HCT116 (cell line): ENCODE results near the gene FBRS. TPM values are rescaled to one million over a fixed set of nuclear protein-coding genes. Genes with fewer than 3 reads are reported as not detected.

ENCODE experiments used
- ATAC-seq: fragments of 200-7000 bp; cut with Tn5 transposase; 2 replicates; pipeline ENCODE4 v1.9.1; 2020; ENCODE audit warnings: mild to moderate bottlenecking, moderate library complexity
- BruUV-seq: library from RNA; stranded (reverse); fragments of 400-500 nt; replicated peaks from 2 replicates; lab custom pipeline; 2021; lab: Mats Ljungman, UMichigan
- CTCF ChIA-PET: fragments of 300-600 bp; sonication (Branson Sonifier 250); formaldehyde crosslinking; loops from one replicate; lab custom pipeline; 2021; ENCODE audit warnings: antibody characterized with exemption; lab: Charles Lee
- POLR2A ChIA-PET: fragments of 300-600, 350-600 bp; sonication (Branson Sonifier 250); formaldehyde crosslinking; loops from one replicate; lab custom pipeline; 2021; ENCODE audit warnings: antibody characterized with exemption; lab: Charles Lee
- RAD21 ChIA-PET, 2 experiments: fragments of 300-600 bp; sonication (Branson Sonifier 250); formaldehyde crosslinking; loops; one replicate each; lab custom pipeline; 2023; ENCODE audit warnings: low total read pairs in 2 of 2; ENCODE audit not compliant: uncharacterized antibody in 2 of 2, unreplicated experiment in 2 of 2, low non-redundant PET in 1 of 2; lab: Charles Lee
- DNase-seq: peaks from one replicate; pipeline ENCODE4 v3.0.0-alpha.2; 2010; ENCODE audit warnings: low read depth, low spot score
- H2AFZ ChIP-seq: fragments of 200-600 bp; shearing (Covaris generic), sonication (generic); 2 replicates; pipeline ENCODE4 v1.6.1; 2017; ENCODE audit warnings: low read depth, mixed run types, mixed read lengths, antibody characterized with exemption, low read length; ENCODE audit not compliant: poor library complexity, severe bottlenecking
- H3K27ac ChIP-seq: 2 replicates; pipeline ENCODE4 v1.5.1; 2012; ENCODE audit warnings: low read depth, low read length
- H3K27me3 ChIP-seq: fragments of 200-600 bp; sonication (generic); 2 replicates; pipeline ENCODE4 v1.6.1; 2016; ENCODE audit warnings: mixed run types, low read length, mixed read lengths; ENCODE audit not compliant: insufficient read depth
- H3K36me3 ChIP-seq, 2 experiments: fragments of 200-500 bp in 1 of 2; fragments of 200-600 bp in 1 of 2; sonication (Bioruptor generic) in 1 of 2; sonication (generic) in 1 of 2; 2 replicates each; pipeline versions ENCODE4 v1.5.1 to v1.6.1; 2014 to 2016; ENCODE audit warnings: low read length in 2 of 2, inconsistent platforms in 1 of 2, mixed read lengths in 1 of 2, mixed run types in 1 of 2; ENCODE audit not compliant: insufficient read depth in 2 of 2, control insufficient read depth in 1 of 2
- H3K4me1 ChIP-seq, 2 experiments: fragments of 200-600 bp in 1 of 2; sonication (generic) in 1 of 2; 2 replicates each; pipeline versions ENCODE4 v1.5.1 to v1.6.1; 2012 to 2017; ENCODE audit warnings: low read length in 2 of 2, inconsistent platforms in 1 of 2, mild to moderate bottlenecking in 1 of 2, mixed read lengths in 1 of 2, mixed run types in 1 of 2, moderate library complexity in 1 of 2; ENCODE audit not compliant: insufficient read depth in 2 of 2, control insufficient read depth in 1 of 2
- H3K4me2 ChIP-seq: fragments of 200-600 bp; sonication (generic); 2 replicates; pipeline ENCODE4 v1.6.1; 2017; ENCODE audit warnings: mixed run types, low read length, mixed read lengths
- H3K4me3 ChIP-seq, 2 experiments: fragments of 200-600 bp in 1 of 2; sonication (generic) in 1 of 2; replicated peaks in 1 of 2; 2 replicates each; pipeline ENCODE4 v1.5.1; 2011 to 2016; ENCODE audit warnings: low read length in 2 of 2, control low read depth in 1 of 2, low read depth in 1 of 2, mild to moderate bottlenecking in 1 of 2, mixed read lengths in 1 of 2, mixed run types in 1 of 2
- H3K79me2 ChIP-seq: fragments of 200-600 bp; sonication (generic); 2 replicates; pipeline ENCODE4 v1.6.1; 2017; ENCODE audit warnings: mild to moderate bottlenecking, mixed run types, low read length, moderate library complexity, mixed read lengths; ENCODE audit not compliant: insufficient read depth
- H3K9ac ChIP-seq: fragments of 200-600 bp; sonication (generic); 2 replicates; pipeline ENCODE4 v1.6.1; 2016; ENCODE audit warnings: low read length, mixed read lengths
- H3K9me2 ChIP-seq: fragments of 200-600 bp; sonication (generic), shearing (Covaris generic); 2 replicates; pipeline ENCODE4 v1.6.1; 2017; ENCODE audit warnings: mixed run types, mild to moderate bottlenecking, moderate library complexity; ENCODE audit not compliant: insufficient read depth
- H3K9me3 ChIP-seq, 2 experiments: fragments of 200-500 bp in 1 of 2; fragments of 200-600 bp in 1 of 2; sonication (Bioruptor generic) in 1 of 2; sonication (generic) in 1 of 2; 2 replicates each; pipeline ENCODE4 v1.6.1; 2014 to 2017; ENCODE audit warnings: low read length in 2 of 2, mixed read lengths in 2 of 2, inconsistent platforms in 1 of 2, low read depth in 1 of 2, mild to moderate bottlenecking in 1 of 2, mixed run types in 1 of 2, moderate library complexity in 1 of 2; ENCODE audit not compliant: control insufficient read depth in 1 of 2, insufficient read depth in 1 of 2
- H4K20me1 ChIP-seq: fragments of 200-600 bp; sonication (generic), shearing (Covaris generic); 2 replicates; pipeline ENCODE4 v1.6.1; 2017; ENCODE audit warnings: mixed run types, mild to moderate bottlenecking, moderate library complexity; ENCODE audit not compliant: insufficient read depth
- ELF1 ChIP-seq: IDR thresholded peaks from 2 replicates; pipeline ENCODE4 v1.6.1; 2012; ENCODE audit warnings: low read depth, borderline replicate concordance
- FOSL1 ChIP-seq: IDR thresholded peaks from 2 replicates; pipeline ENCODE4 v1.6.1; 2012; ENCODE audit warnings: low read depth
- POLR2A ChIP-seq: IDR thresholded peaks from 2 replicates; pipeline ENCODE4 v1.7.0; 2011; ENCODE audit warnings: borderline replicate concordance; ENCODE audit not compliant: insufficient read depth, insufficient read length; ENCODE audit errors: extremely low read depth
- POLR2AphosphoS5 ChIP-seq: IDR thresholded peaks from 2 replicates; pipeline ENCODE4 v1.6.1; 2011; ENCODE audit warnings: mild to moderate bottlenecking, low read depth, low read length, moderate library complexity
- RAD21 ChIP-seq: IDR thresholded peaks from 2 replicates; pipeline ENCODE4 v1.6.1; 2012; ENCODE audit warnings: low read depth, mild to moderate bottlenecking
- REST ChIP-seq: IDR thresholded peaks from 2 replicates; pipeline ENCODE4 v1.6.1; 2012; ENCODE audit warnings: low read depth
- SIN3A ChIP-seq: IDR thresholded peaks from 2 replicates; pipeline ENCODE4 v1.6.1; 2012; ENCODE audit warnings: low read depth
- SP1 ChIP-seq: IDR thresholded peaks from 2 replicates; pipeline ENCODE4 v1.6.1; 2012; ENCODE audit warnings: low read depth
- SRF ChIP-seq: IDR thresholded peaks from 2 replicates; pipeline ENCODE4 v1.6.1; 2012; ENCODE audit warnings: low read depth
- YY1 ChIP-seq: IDR thresholded peaks from 2 replicates; pipeline ENCODE4 v1.6.1; 2011; ENCODE audit warnings: low read length, low read depth, moderate library complexity, mild to moderate bottlenecking; ENCODE audit not compliant: insufficient replicate concordance; ENCODE audit errors: extremely low read depth
- ZFX ChIP-seq: fragments of 450-650 bp; IDR thresholded peaks from 2 replicates; pipeline ENCODE4 v1.6.1; 2017
- ZNF274 ChIP-seq: fragments of 200-500 bp; sonication (Bioruptor generic); IDR thresholded peaks from 2 replicates; pipeline ENCODE4 v1.6.1; 2014; ENCODE audit warnings: mild to moderate bottlenecking, low read depth, low read length, inconsistent platforms
- intact Hi-C: fragments of 100-400 bp; cut with micrococcal nuclease; formaldehyde crosslinking; loops from 2 replicates; pipeline ENCODE4 v1.10.0; 2022
- total RNA-seq: library from RNA; stranded (reverse); gene quantifications from one replicate; pipeline ENCODE4 v1.2.1, GENCODE V29; 2021; ENCODE audit not compliant: unreplicated experiment

FBRS gene
- total RNA-seq, 1 experiment from 2014 or later = 65.3 TPM

GRCh38 chr16:30619202-30619601 is 39.0 kb upstream of the FBRS start:
- Histone ChIP-seq H2AFZ (no peak overlapping the region), H3K79me2 (no peaks in the 10 kb centered on the region), H3K27me3 (no peaks in the 10 kb centered on the region), H3K27ac (no peak overlapping the region), H3K9ac (no peak overlapping the region), H3K4me3 (no peak overlapping the region), H3K9me2 (no peaks in the 10 kb centered on the region), H3K4me2 (no peak overlapping the region), H3K4me1 (peaks cover 0 to 4% of the 10 kb centered on the region in 2 experiments; a peak in 1 of 4 replicates), H4K20me1 (no peaks in the 10 kb centered on the region), H3K9me3 (peaks cover 0 to 9% of the 10 kb centered on the region in 2 experiments; a peak in 2 of 4 replicates), H3K36me3 (no peaks in the 10 kb centered on the region)
- ChIA-PET RAD21 (no interaction called here), CTCF (interaction anchor here (1.2 kb wide), 1 partner anchor 210 kb away, joined by 3 read pairs; no protein-coding TSS in a partner anchor), POLR2A (no interaction called here)
- no peak for ATAC-seq
- no TSS peak for BruUV-seq
- no peak for TF ChIP-seq POLR2A
- TF ChIP-seq SIN3A = no peak
- TF ChIP-seq SP1 = no peak
- TF ChIP-seq ZFX = no peak
- intact Hi-C loops = no loop called here
- no peak for DNase-seq

DNA sequence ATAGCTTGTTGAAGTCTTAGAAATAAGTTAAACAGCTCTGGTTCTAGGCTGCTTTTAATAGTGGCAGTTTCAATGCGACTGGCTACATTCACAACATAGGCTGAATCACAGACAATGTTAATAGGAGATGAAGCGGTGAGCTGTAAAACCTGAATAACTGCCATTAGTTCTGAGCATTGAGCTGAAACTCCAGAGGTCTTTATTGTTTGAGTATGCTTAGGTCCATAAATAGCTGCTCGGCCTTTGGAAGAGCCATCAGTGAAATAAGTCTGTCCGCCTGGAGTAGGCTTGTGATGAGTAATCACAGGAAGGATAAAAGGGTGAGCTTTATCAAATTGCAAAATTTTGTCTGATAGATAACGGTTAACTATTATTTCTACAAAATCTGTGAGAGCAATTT is 38.6 kb upstream of the FBRS start:
- TF ChIP-seq YY1 (no peak), ELF1 (no peak), FOSL1 (no peak), POLR2AphosphoS5 (no peak), SRF (no peak), POLR2A (no peak), REST (no peak), ZFX (no peak), ZNF274 (no peak), SIN3A (no peak), RAD21 (no peak), SP1 (no peak)
- no peaks in the 10 kb centered on the region for H3K9me2 ChIP-seq
- no peaks in the 10 kb centered on the region for H3K27me3 ChIP-seq
- no peaks in the 10 kb centered on the region for H3K36me3 ChIP-seq
- no peak for DNase-seq
- ChIA-PET POLR2A (interaction anchor here (0.6 kb wide), 1 partner anchor 16 kb away, joined by 6 read pairs; no protein-coding TSS in a partner anchor), RAD21 (no interaction called here), CTCF (interaction anchor here (1.2 kb wide), 1 partner anchor 210 kb away, joined by 3 read pairs; no protein-coding TSS in a partner anchor)
- intact Hi-C loops = no loop called here
- no peak overlapping the region for H3K27ac ChIP-seq
- no peak overlapping the region for H3K9ac ChIP-seq
- no peaks in the 10 kb centered on the region for H3K79me2 ChIP-seq
- H3K4me2 ChIP-seq = no peak overlapping the region
- BruUV-seq = no TSS peak
- no peak for ATAC-seq
- H3K4me3 ChIP-seq = no peak overlapping the region
- no peak overlapping the region for H2AFZ ChIP-seq
- peaks cover 0 to 9% of the 10 kb centered on the region in 2 experiments; a peak in 2 of 4 replicates for H3K9me3 ChIP-seq
- H4K20me1 ChIP-seq = no peaks in the 10 kb centered on the region
- H3K4me1 ChIP-seq = peaks cover 0 to 4% of the 10 kb centered on the region in 2 experiments; a peak in 1 of 4 replicates
